Dermis microvascular lymphatic vessel endothelial cell (primary cell): ENCODE data around the gene TNNT3. TPM values are rescaled to one million over a fixed set of nuclear protein-coding genes. Genes with fewer than 3 reads are reported as not detected.

Experiments used
- DNase-seq, 2 donors: peaks; one replicate each; pipeline versions ENCODE4 v3.0.0 to v3.0.0-alpha.2; 2010; ENCODE audit warnings: low read depth in 2 of 2
- total RNA-seq: library from RNA; depleted of rRNA; stranded (reverse); fragments of >200 nt; gene quantifications from 2 replicates; pipeline ENCODE4 v1.2.1, GENCODE V29; 2014

Gene TNNT3
- total RNA-seq, 1 donor from 2014 or later: not detected

GRCh38 chr11:1953489-1954266, 34.2 kb downstream of the TNNT3 start:
- DNase-seq: no peak

GRCh38 chr11:1958367-1958766, 38.9 kb downstream of the TNNT3 start:
- DNase-seq: no peak

GRCh38 chr11:1959786-1960185, 40.3 kb downstream of the TNNT3 start:
- no peak for DNase-seq

GRCh38 chr11:1963864-1964263, 44.4 kb downstream of the TNNT3 start:
- no peak for DNase-seq

GRCh38 chr11:1964348-1964747, 44.8 kb downstream of the TNNT3 start:
- DNase-seq: no peak

GRCh38 chr11:1964955-1965354, 45.5 kb downstream of the TNNT3 start:
- DNase-seq: no peak

GRCh38 chr11:1966531-1966930, 47.0 kb downstream of the TNNT3 start:
- no peak for DNase-seq

- no peak for DNase-seq
Observed at GRCh38 chr11:1967641-1968225, 48.2 kb downstream of the TNNT3 start.

- DNase-seq: no peak
Observed at GRCh38 chr11:1968454-1969002, 49.0 kb downstream of the TNNT3 start.

GRCh38 chr11:1969035-1969434, 49.5 kb downstream of the TNNT3 start:
- DNase-seq: no peak

GRCh38 chr11:1969776-1970175, 50.3 kb downstream of the TNNT3 start:
- DNase-seq: no peak

GRCh38 chr11:1970956-1971355, 51.5 kb downstream of the TNNT3 start:
- DNase-seq: no peak

- DNase-seq: no peak
Observed at GRCh38 chr11:1975185-1975584, 55.7 kb downstream of the TNNT3 start.

GRCh38 chr11:1978720-1979473, 59.4 kb downstream of the TNNT3 start:
- no peak for DNase-seq

GRCh38 chr11:1979607-1980006, 60.1 kb downstream of the TNNT3 start:
- no peak for DNase-seq

GRCh38 chr11:1982873-1983600, 63.5 kb downstream of the TNNT3 start:
- no peak for DNase-seq

GRCh38 chr11:1983601-1983961, 64.1 kb downstream of the TNNT3 start:
- DNase-seq: no peak

- DNase-seq: no peak
Observed at GRCh38 chr11:1987024-1987423, 67.5 kb downstream of the TNNT3 start.

- DNase-seq: no peak
Observed at GRCh38 chr11:1988174-1988573, 68.7 kb downstream of the TNNT3 start.
